Measurements from ENCODE around the gene SULT1C4.
A peak's percentile ranks its signal among the peaks of the same experiment; 100 is the strongest.
"Not testable (repeated sequence)": the region's sequence is repeated elsewhere in the genome, so short reads cannot be mapped to it uniquely, and the experiment has no call there.

SULT1C4 gene

DNA sequence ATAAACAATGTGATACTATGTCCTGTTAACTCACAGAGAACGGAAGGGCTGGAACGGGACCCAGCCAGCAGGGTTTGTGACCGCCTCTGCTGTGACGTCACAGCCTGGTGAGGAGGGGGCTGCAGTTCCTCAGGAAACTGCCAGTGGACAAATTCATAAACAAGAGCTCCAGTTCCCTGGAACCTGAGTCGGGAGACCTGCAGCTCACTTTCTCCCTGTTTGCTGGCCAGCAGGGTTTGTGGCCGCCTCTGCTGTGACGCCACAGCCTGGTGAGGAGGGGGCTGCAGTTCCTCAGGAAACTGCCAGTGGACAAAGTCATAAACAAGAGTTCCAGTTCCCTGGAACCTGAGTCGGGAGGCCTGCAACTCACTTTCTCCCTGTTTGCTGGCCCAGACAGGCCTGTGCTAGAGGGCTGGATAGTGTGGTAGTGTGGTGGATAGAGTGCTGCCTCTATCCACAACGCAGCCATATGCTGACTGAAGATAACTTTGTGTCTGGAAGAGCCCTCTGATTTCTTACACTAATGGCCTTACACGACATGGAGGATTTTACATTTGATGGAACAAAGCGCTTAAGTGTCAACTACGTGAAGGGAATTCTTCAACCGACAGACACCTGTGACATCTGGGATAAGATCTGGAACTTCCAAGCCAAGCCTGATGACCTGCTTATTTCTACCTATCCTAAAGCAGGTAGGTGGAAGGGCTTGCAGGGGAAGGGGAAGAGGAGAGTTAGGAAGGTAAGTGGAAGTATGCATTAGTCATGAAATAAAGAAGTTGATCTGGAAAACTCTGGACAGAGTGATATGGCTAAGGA is at the start of gene SULT1C4:
SULT1C4 (plus strand) TSS at position 140 of the 816 bp plus-strand sequence; CDS start at position 524, 384 bp downstream.
- DNase-seq (no peak), ATAC-seq (no peak)
- H3K9me3 Mint-ChIP-seq, result no peaks in the 10 kb centered on the region
- H3K27ac Mint-ChIP-seq, result no peak within 1 kb of the TSS
- H3K4me3 Mint-ChIP-seq, result no peak within 1 kb of the TSS
- H3K27me3 Mint-ChIP-seq, result peaks cover 20% of the 10 kb centered on the region
- peaks cover 6% of the 10 kb centered on the region for H3K4me1 Mint-ChIP-seq

DNA sequence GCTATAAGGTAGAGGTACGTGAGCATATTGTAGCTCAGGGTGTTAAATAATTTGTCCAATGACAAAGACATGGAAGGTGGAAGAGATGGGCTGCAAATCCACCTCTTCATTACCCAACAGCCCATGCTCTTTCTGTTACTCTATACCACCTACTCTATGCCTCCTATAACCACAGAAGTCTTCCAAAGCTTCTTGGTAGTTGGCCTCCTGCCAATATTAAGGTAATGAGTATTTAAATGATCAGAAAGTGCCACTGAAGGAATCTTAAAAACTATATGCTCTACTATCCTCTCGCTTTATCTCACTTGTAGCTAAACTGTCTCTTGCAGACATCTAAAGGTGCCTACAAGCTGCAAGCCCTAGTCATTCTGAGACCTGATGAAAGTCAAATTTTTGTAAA is 48.0 kb upstream of the SULT1C4 start:
- peaks cover 23% of the 10 kb centered on the region for H3K27me3 Mint-ChIP-seq
- H3K4me1 Mint-ChIP-seq, result no peaks in the 10 kb centered on the region
- peaks cover 0 to 12% of the 10 kb centered on the region in 2 donors for H3K9me3 Mint-ChIP-seq
- no peak for DNase-seq
- no peak overlapping the region for H3K4me3 Mint-ChIP-seq
- H3K27ac Mint-ChIP-seq, result no peak overlapping the region
- ATAC-seq, result no peak

DNA sequence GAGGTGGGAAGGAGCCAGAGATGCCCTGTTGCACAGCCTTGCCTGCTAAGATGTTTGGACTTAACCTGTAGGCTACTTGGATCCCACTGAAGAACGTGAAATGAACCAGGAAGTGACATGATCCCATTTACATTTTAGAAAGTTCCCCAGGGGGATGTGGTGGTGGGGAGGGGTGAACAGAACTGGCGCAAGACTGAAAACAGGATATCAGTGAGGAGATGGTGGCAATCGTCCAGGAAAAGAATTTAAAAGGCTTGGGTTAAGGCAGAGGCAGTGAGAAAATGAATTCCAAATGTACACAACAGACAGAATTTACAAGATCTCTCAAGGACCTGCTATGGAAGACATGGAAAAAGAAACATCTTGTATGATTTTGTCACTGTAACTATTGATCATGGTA is 46.8 kb upstream of the SULT1C4 start:
- ATAC-seq, result no peak
- Mint-ChIP-seq H3K27me3 (peaks cover 33% of the 10 kb centered on the region), H3K4me1 (no peaks in the 10 kb centered on the region), H3K27ac (no peak overlapping the region), H3K4me3 (no peak overlapping the region), H3K9me3 (peaks cover 10 to 13% of the 10 kb centered on the region in 2 donors)
- DNase-seq, result no peak

DNA sequence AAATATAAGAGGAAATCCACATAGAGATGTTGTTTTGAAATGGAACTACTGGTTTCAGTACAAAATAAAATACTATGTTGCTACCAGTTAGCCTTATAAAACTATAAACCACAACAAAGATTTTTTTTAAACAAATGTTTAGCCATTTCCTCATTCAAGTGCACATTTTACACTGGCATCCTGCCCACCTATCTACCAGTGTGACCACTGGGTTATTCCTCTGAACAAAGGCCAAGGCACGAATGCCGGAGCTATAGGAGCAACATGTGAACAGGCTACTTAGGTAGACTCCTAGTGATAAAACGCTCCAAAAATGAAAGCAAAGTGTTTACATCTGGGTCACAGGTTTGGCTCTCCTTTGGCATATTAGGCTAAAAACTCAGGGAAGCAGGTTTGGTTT is 31.8 kb upstream of the SULT1C4 start:
- DNase-seq (no peak), ATAC-seq (no peak)
- H3K27ac Mint-ChIP-seq, result no peak overlapping the region
- no peak overlapping the region for H3K4me3 Mint-ChIP-seq
- H3K4me1 Mint-ChIP-seq, result no peaks in the 10 kb centered on the region
- H3K9me3 Mint-ChIP-seq, result no peaks in the 10 kb centered on the region
- peaks cover 32% of the 10 kb centered on the region for H3K27me3 Mint-ChIP-seq

DNA sequence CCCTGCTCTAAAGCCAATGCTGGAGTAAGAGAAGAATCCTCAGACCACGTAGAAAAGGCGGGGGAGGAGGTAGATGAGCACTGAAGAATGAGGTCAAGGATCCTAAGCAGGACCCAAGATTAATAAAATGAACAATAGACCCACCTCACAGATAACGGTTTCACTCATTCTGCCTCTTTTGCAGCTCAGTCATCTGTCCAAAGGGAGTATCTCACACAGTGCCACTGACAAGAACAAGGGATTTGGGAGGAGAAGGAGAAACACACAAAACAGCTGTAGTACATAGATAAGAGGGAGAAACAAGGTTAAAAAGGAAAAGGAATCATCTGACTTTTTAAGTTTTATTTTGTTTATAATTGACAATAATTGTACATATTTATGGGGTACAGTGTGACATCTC is 30.9 kb upstream of the SULT1C4 start:
- Mint-ChIP-seq H3K4me3 (no peak overlapping the region), H3K27ac (no peak overlapping the region), H3K9me3 (no peaks in the 10 kb centered on the region), H3K27me3 (peaks cover 30% of the 10 kb centered on the region), H3K4me1 (no peaks in the 10 kb centered on the region)
- ATAC-seq (no peak), DNase-seq (no peak)

DNA sequence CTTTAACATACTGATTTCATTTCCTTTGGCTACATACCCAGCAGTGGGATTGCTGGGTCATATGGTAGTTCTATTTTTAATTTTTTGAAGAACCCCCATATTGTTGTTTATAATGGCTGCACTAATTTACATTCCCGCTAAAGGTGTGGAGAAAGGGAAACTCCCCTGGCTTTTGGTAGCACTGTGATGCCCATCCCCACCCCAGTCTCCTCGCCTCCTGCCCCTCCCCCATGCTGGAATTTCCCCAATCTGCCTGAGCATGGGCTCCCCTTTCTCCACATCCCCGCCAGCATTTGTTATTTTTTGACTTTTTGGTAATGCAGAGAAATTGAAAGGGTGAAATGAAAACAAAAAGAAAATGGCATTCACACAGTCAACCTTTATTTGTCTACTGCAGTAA is 30.0 kb upstream of the SULT1C4 start:
- no peak for DNase-seq
- no peak overlapping the region for H3K27ac Mint-ChIP-seq
- no peak for ATAC-seq
- H3K27me3 Mint-ChIP-seq, result peaks cover 28% of the 10 kb centered on the region
- no peaks in the 10 kb centered on the region for H3K4me1 Mint-ChIP-seq
- H3K4me3 Mint-ChIP-seq, result no peak overlapping the region
- H3K9me3 Mint-ChIP-seq, result no peaks in the 10 kb centered on the region

DNA sequence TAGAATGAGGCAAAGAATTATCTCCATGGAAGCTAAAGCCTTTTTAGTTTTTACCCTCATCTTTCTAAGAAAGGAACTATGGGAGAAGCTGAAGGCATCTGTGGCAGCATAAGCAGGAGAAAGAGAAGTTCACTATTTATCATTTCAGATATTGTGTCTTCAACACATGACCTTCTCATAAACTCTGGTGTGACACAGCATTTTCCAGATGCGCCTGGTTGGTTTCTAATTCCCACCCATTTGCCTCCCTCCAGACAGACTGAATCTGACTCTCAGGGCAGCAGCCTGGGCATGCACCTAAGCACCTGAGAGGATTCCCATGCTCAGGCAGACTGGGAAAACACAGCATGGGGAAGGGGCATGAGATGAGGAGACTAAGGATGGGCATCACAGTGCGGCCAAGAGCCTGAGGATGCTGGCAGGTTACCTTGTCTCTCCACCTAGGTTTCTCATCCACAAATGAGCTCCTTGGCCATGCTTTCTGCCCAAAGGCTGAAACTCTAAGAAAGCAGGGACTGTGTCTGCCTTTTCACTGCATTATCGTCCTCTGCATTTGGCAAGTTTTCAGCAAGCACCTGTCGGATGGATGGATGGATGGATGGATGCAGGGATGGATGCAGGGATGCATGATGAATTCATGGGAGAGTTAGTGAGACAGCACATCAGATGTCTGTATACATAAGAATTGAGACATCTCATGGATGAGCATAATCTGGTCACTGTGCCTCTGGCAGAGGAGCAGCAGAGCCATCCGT is 28.8 kb upstream of the SULT1C4 start:
- Mint-ChIP-seq H3K4me1 (no peaks in the 10 kb centered on the region), H3K27me3 (peaks cover 22% of the 10 kb centered on the region), H3K4me3 (no peak overlapping the region), H3K27ac (no peak overlapping the region), H3K9me3 (no peaks in the 10 kb centered on the region)
- ATAC-seq, result no peak
- DNase-seq, result no peak

DNA sequence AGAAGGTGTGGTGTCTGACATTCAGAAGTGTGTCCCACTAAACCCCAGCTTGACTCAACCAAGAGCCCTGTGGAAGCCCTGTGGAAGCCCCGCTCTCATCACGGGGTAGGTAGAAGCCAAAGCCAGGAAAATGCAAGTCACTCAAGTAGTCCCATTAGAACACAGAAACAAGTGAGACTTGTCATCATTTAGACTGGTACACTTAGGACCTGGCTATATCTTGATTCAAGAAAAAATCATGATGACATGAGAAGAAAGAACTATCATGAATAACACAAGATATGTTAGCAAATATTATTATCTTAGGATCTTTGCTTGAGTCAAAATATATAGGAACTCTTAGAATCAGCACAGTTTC is 28.2 kb upstream of the SULT1C4 start:
- Mint-ChIP-seq H3K27me3 (peaks cover 22% of the 10 kb centered on the region), H3K9me3 (no peaks in the 10 kb centered on the region), H3K4me1 (no peaks in the 10 kb centered on the region), H3K27ac (no peak overlapping the region), H3K4me3 (no peak overlapping the region)
- ATAC-seq, result no peak
- no peak for DNase-seq

DNA sequence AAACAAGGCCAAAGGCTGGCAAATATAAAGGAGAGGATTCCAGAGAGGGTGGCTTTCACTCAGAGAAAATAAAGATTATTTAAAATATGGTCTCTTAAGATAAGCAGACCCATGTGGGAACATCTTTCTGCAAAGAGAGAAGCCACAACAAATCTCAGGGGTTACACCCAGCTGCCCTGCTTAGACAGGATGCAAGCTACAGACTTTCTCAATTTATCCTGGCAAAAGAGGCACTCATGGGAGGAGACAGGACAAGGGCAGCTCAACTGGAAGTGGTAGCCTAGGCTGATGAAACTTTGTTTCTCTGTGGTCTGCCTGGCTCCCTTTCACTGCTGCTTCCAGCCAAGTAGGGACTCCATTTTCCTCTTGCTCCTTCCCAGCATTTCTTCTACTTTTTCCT is 25.9 kb upstream of the SULT1C4 start:
- Mint-ChIP-seq H3K9me3 (no peaks in the 10 kb centered on the region), H3K4me3 (no peak overlapping the region), H3K4me1 (no peaks in the 10 kb centered on the region), H3K27ac (no peak overlapping the region), H3K27me3 (peaks cover 22% of the 10 kb centered on the region)
- DNase-seq (no peak), ATAC-seq (no peak)

DNA sequence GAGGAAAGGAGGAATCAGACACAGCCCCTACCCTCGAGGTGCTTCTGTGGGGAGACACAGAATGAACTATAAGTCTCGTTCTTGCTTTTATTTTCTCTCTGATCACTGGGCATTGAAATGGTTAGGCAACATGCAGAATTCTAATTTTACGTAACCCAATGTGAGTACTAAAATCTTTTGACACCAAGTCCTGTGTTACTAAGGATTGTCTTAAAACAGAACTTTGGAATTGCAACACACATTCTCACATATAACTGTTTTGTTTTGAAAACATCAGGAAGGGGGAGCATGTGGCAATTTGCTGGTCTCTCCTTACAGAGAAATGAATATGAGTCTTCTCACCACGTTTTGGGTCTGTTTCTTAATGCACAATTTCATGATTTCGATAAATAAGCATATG is 23.6 kb upstream of the SULT1C4 start:
- DNase-seq (no peak), ATAC-seq (no peak)
- H3K4me3 Mint-ChIP-seq, result no peak overlapping the region
- H3K27ac Mint-ChIP-seq, result no peak overlapping the region
- H3K4me1 Mint-ChIP-seq, result peaks cover 1% of the 10 kb centered on the region
- peaks cover 39% of the 10 kb centered on the region for H3K27me3 Mint-ChIP-seq
- H3K9me3 Mint-ChIP-seq, result no peaks in the 10 kb centered on the region

DNA sequence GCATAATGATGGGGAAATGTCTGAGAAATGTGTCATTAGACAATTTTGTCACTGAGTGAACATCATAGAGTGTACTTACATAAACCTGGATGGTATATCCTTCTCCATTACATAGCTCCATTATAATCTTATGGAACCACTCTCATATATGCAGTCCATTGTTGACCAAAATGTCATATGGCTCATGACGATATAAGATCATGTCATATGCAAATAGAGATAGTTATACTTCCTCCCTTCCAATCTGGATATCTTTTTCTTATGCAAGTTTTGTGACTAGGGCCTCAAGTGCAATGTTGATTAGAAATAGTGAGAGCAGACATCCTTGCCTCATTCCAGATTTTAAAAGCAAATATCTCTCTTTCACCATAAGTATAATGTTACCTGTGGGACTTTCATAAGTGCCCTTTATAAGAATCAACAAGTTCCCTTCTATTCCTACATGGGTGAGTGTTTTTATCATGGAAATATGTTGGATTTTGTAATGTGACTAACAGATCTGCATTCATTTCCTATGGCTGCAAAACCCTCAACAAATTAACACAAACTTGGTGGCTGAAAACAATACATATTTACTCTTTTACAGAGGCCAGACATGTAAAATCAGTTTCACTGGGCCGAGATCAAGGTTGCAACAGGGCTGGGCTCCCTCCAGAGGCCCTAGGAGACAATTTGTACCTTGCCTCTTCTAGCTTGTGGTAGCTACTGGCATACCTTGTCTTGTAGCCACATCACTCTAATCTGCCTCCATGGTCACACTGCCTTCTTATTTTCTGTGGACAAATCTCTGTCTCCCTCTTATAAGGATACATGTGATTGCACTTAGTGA is 21.6 kb upstream of the SULT1C4 start:
- Mint-ChIP-seq H3K27ac (no peak overlapping the region), H3K27me3 (peaks cover 50% of the 10 kb centered on the region), H3K9me3 (no peaks in the 10 kb centered on the region), H3K4me1 (peaks cover 7% of the 10 kb centered on the region), H3K4me3 (no peak overlapping the region)
- no peak for DNase-seq
- no peak for ATAC-seq

DNA sequence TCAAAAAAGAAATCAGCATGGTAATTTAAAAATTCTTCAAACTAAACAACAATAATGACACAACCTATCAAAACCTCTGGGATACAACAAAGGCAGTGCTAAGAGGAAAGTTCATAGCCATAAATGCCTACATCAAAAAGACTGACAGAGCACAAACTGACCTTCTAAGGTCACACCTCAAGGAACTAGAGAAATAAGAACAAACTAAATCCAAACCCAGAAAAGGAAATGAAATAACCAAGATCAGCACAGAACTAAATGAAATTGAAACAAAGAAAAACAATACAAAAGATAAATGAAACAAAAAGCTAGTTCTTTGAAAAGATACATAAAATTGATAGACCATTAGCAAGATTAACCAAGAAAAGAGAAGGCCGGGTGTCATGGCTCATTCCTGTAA is 18.4 kb upstream of the SULT1C4 start:
- DNase-seq, H3K27ac Mint-ChIP-seq, H3K9me3 Mint-ChIP-seq, H3K4me3 Mint-ChIP-seq, ATAC-seq: not testable (repeated sequence)
- peaks cover 50% of the 10 kb centered on the region for H3K27me3 Mint-ChIP-seq
- H3K4me1 Mint-ChIP-seq, result peaks cover 18% of the 10 kb centered on the region

DNA sequence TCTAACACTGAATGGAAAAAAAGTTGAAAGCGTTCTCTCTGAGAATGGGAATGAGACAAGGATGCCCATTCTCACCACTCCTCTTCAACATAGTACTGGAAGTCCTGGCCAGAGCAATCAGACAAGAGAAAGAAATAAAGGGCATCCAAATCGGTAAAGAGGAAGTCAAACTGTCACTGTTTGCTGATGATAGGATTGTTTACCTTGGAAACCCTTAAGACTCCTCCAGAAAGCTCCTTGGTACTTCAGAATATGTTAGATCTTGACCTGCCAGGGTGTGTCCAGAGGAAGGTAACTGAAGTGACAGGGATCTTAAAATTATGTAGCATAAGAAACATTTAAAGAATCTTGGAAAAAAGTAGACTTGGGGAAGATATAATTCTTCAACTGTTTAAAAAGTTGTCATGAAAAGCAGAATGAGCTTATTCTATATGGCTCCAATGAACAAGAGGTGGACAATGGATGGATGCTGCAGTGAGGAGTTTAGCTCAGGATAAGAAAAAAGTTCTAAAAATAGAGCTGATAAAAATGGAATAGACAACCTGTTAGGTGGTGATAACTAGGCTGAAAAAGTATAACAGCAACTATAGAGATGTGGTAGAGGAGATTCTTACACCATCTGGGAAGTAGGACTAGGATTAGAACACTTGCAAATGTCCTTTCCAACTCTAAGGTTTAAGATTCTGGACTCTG is 16.8 kb upstream of the SULT1C4 start:
- no peak overlapping the region for H3K27ac Mint-ChIP-seq
- DNase-seq (no peak), ATAC-seq (no peak)
- no peaks in the 10 kb centered on the region for H3K9me3 Mint-ChIP-seq
- H3K4me3 Mint-ChIP-seq, result no peak overlapping the region
- H3K4me1 Mint-ChIP-seq, result peaks cover 18% of the 10 kb centered on the region
- peaks cover 50% of the 10 kb centered on the region for H3K27me3 Mint-ChIP-seq

DNA sequence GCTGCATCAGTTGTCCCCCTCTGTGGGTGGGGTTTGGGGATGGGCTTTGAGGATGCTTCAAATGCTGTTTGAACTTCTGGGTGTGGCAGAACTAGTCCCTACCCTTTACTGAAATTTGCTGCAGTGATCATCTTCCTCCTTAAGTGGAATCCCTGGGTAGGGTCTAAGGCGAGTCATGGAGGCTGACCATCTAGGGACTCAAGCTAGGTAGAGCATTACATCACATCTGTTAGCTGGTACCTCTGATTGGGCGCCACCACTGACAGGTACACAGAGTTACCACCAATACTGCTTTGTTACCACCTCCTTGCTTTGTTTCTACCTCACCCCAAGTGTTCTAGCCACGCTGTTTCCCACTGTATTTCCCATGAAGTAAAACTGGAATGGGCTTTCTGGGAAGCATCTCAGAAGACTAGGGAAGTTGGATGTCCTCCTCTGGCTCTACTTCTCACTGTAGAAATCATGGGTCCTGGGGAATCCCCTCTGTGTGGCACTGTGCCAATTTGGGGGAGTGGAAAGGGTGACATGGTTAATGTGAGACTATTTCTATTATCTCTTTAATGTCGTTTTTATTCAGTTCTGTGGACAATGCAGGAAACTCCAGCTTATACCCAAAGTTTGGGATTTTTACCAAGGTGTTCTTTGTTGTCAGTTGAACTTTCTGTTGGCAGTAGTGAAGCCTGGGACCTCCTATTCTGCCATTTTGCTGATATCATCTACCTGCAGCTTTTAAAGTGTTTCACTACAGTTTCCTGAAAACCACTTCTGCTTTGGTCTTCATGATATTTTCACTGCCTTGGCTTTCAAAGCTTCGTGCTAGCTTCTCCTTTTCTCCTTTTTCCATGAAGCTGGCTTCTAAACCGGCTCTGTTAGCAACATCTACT is 14.5 kb upstream of the SULT1C4 start:
- Mint-ChIP-seq H3K27ac (no peak overlapping the region), H3K27me3 (peaks cover 42% of the 10 kb centered on the region), H3K4me3 (no peak overlapping the region), H3K9me3 (no peaks in the 10 kb centered on the region), H3K4me1 (peaks cover 18% of the 10 kb centered on the region)
- ATAC-seq, result peak; percentile 23
- no peak for DNase-seq

DNA sequence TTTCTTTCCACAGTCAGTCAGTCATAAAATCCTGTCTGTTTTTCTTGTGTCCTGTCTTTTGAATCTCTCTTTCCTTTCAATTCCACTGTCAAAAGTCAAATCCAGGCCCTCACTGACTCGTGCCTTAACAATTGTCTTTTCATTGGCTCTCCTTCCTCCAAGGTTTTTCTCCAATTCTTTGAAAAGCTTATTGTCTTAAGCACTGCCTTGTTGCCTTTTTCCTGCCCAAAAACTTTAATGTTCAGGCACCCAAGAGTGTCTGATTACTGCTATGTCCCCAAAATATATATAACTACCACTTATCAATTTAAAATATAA is 13.9 kb upstream of the SULT1C4 start:
- DNase-seq (no peak), ATAC-seq (no peak)
- Mint-ChIP-seq H3K9me3 (no peaks in the 10 kb centered on the region), H3K27me3 (peaks cover 36% of the 10 kb centered on the region), H3K4me1 (peaks cover 18% of the 10 kb centered on the region), H3K27ac (peak overlapping the region in 1 of 2 donors; percentile 38), H3K4me3 (no peak overlapping the region)
